A549 (cell line): ENCODE measurements around the gene GNA15. TPM values are rescaled to one million over a fixed set of nuclear protein-coding genes. Genes with fewer than 3 reads are reported as not detected.
A peak's percentile ranks its signal among the peaks of the same experiment; 100 is the strongest.

Experiments
- ATAC-seq, 2 experiments: fragments of 200-7000 bp in 1 of 2; fragments of >200 bp in 1 of 2; cut with Nextera tagmentation in 1 of 2; cut with Tn5 transposase in 1 of 2; 3 replicates each; pipeline versions ENCODE4 v1.8.0 to v1.9.1; 2018 to 2020; ENCODE audit warnings: mild to moderate bottlenecking in 1 of 2, moderate library complexity in 1 of 2
- CTCF ChIA-PET: fragments of 300-600 bp; sonication (Branson Sonifier 250); formaldehyde crosslinking; extraction: SDS; loops from one replicate; lab custom pipeline; 2021; ENCODE audit warnings: antibody characterized with exemption, inconsistent platforms; lab: Yijun Ruan, JAX
- POLR2A ChIA-PET: fragments of 350-600 bp; formaldehyde crosslinking; extraction: SDS; loops from one replicate; lab custom pipeline; 2021; ENCODE audit warnings: antibody characterized with exemption, inconsistent platforms; lab: Yijun Ruan, JAX
- DNase-seq, 2 experiments: peaks; one replicate each; pipeline versions ENCODE4 v3.0.0 to v3.0.0-alpha.2; 2011 to 2016; ENCODE audit warnings: low read depth in 1 of 2, low spot score in 1 of 2
- FAIRE-seq: peaks from 2 replicates; lab custom pipeline; 2011; peaks lifted over from hg19 to GRCh38; lab: Jason Lieb, UNC
- H3K27ac ChIP-seq, 2 experiments: fragments of >200 bp; sonication (Bioruptor Twin); formaldehyde crosslinking; 3 replicates each; pipeline ENCODE4 v1.5.1; 2016 to 2017
- H3K4me1 ChIP-seq: fragments of >200 bp; sonication (Bioruptor Twin); formaldehyde crosslinking; 3 replicates; pipeline ENCODE4 v1.6.1; 2016
- H3K4me2 ChIP-seq: fragments of >200 bp; sonication (Bioruptor Twin); formaldehyde crosslinking; 3 replicates; pipeline ENCODE4 v1.6.1; 2016
- H3K4me3 ChIP-seq: fragments of >200 bp; sonication (Bioruptor Twin); formaldehyde crosslinking; 3 replicates; pipeline ENCODE4 v1.5.1; 2016
- H3K9me3 ChIP-seq: fragments of >200 bp; sonication (Bioruptor Twin); formaldehyde crosslinking; 3 replicates; pipeline ENCODE4 v1.6.1; 2016
- CBX2 ChIP-seq: fragments of 200-600 bp; sonication (generic); IDR thresholded peaks from 2 replicates; pipeline ENCODE4 v1.6.1; 2016; ENCODE audit warnings: low read depth, mild to moderate bottlenecking, borderline replicate concordance
- CBX8 ChIP-seq: fragments of 200-600 bp; sonication (generic); IDR thresholded peaks from 2 replicates; pipeline ENCODE4 v1.6.1; 2016
- CTCF ChIP-seq: fragments of >200 bp; sonication (Bioruptor Twin); formaldehyde crosslinking; IDR thresholded peaks from 3 replicates; pipeline ENCODE4 v1.5.1; 2016
- E2F6 ChIP-seq: IDR thresholded peaks from 2 replicates; pipeline ENCODE4 v1.6.1; 2012; ENCODE audit warnings: low read depth, borderline replicate concordance
- EHMT2 ChIP-seq: fragments of 200-600 bp; sonication (generic); IDR thresholded peaks from 2 replicates; pipeline ENCODE4 v1.6.1; 2016; ENCODE audit warnings: antibody characterized with exemption, low read depth, mild to moderate bottlenecking, moderate library complexity
- EP300 ChIP-seq, 2 experiments: fragments of >200 bp; sonication (Bioruptor Twin); formaldehyde crosslinking; IDR thresholded peaks; 2 replicates in 1 of 2; 3 replicates in 1 of 2; pipeline ENCODE4 v1.6.1; 2016 to 2017
- ESRRA ChIP-seq: fragments of 150-350 bp; IDR thresholded peaks from 2 replicates; pipeline ENCODE4 v1.6.1; 2014; ENCODE audit warnings: mild to moderate bottlenecking, low read length, borderline replicate concordance
- FOSL2 ChIP-seq, 2 experiments: fragments of 450-650 bp in 1 of 2; fragments of >200 bp in 1 of 2; sonication (Bioruptor Twin) in 1 of 2; formaldehyde crosslinking; IDR thresholded peaks; 2 replicates each; pipeline versions ENCODE4 v1.5.0 to v1.6.1; 2016 to 2020; ENCODE audit warnings: mild to moderate bottlenecking in 1 of 2, moderate library complexity in 1 of 2
- HDAC2 ChIP-seq: fragments of 200-600 bp; sonication (generic); IDR thresholded peaks from 2 replicates; pipeline ENCODE4 v1.6.1; 2016
- HOXA7 ChIP-seq: fragments of 250-450 bp; sonication (Bioruptor Pico); IDR thresholded peaks from 2 replicates; pipeline ENCODE4 v1.5.0; 2020; ENCODE audit warnings: mild to moderate bottlenecking, moderate library complexity
- HOXB13 ChIP-seq: fragments of 250-450 bp; sonication (Bioruptor Pico); IDR thresholded peaks from 2 replicates; pipeline ENCODE4 v1.5.0; 2020; ENCODE audit warnings: low read depth, mild to moderate bottlenecking, moderate library complexity
- JUN ChIP-seq, 2 experiments: fragments of >200 bp; sonication (Bioruptor Twin); formaldehyde crosslinking; IDR thresholded peaks; 2 replicates in 1 of 2; 3 replicates in 1 of 2; pipeline ENCODE4 v1.6.1; 2016 to 2017
- MAX ChIP-seq: IDR thresholded peaks from 2 replicates; pipeline ENCODE4 v1.6.1; 2012
- MAZ ChIP-seq: fragments of 150-350 bp; IDR thresholded peaks from 2 replicates; pipeline ENCODE4 v1.6.1; 2014; ENCODE audit warnings: antibody characterized with exemption, low read depth, low read length, borderline replicate concordance
- MYC ChIP-seq: IDR thresholded peaks from 2 replicates; pipeline ENCODE4 v1.6.1; 2012; ENCODE audit warnings: mild to moderate bottlenecking, inconsistent platforms, low read length, improper control_type of control experiment, borderline replicate concordance
- NPAS2 ChIP-seq: fragments of 250-450 bp; sonication (Bioruptor Pico); IDR thresholded peaks from 2 replicates; pipeline ENCODE4 v1.8.0; 2022; ENCODE audit warnings: mild to moderate bottlenecking, moderate library complexity, borderline replicate concordance
- PHF8 ChIP-seq: fragments of 200-600 bp; sonication (generic); IDR thresholded peaks from 2 replicates; pipeline ENCODE4 v1.6.1; 2016; ENCODE audit warnings: low read depth, mild to moderate bottlenecking, antibody characterized with exemption, moderate library complexity, borderline replicate concordance
- POLR2A ChIP-seq: IDR thresholded peaks from 2 replicates; pipeline ENCODE4 v1.6.1; 2012; ENCODE audit warnings: mild to moderate bottlenecking, low read length
- POLR2AphosphoS2 ChIP-seq: conservative IDR thresholded peaks from 2 replicates; pipeline ENCODE4 v1.6.1; 2012; ENCODE audit warnings: low read length, improper control_type of control experiment, inconsistent platforms
- RARB ChIP-seq: fragments of 250-450 bp; sonication (Bioruptor Pico); IDR thresholded peaks from 2 replicates; pipeline ENCODE4 v1.8.0; 2021; ENCODE audit warnings: mild to moderate bottlenecking, moderate library complexity
- REST ChIP-seq: fragments of 200-600 bp; sonication (generic); IDR thresholded peaks from 2 replicates; pipeline ENCODE4 v1.6.1; 2016; ENCODE audit warnings: antibody characterized with exemption, mild to moderate bottlenecking, moderate library complexity
- RFX5 ChIP-seq: fragments of 450-650 bp; IDR thresholded peaks from 2 replicates; pipeline ENCODE4 v1.7.1; 2014; ENCODE audit warnings: antibody characterized with exemption, mild to moderate bottlenecking, moderate library complexity
- TFCP2L1 ChIP-seq: fragments of 250-450 bp; sonication (Bioruptor Pico); IDR thresholded peaks from 2 replicates; pipeline ENCODE4 v1.5.0; 2021; ENCODE audit warnings: mild to moderate bottlenecking
- ZC3H11A ChIP-seq: fragments of 450-650 bp; IDR thresholded peaks from 2 replicates; pipeline ENCODE4 v1.6.1; 2014; ENCODE audit warnings: antibody characterized with exemption, mild to moderate bottlenecking
- ZSCAN20 ChIP-seq: fragments of 250-450 bp; sonication (Bioruptor Pico); IDR thresholded peaks from 2 replicates; pipeline ENCODE4 v1.8.0; 2022; ENCODE audit warnings: mild to moderate bottlenecking, moderate library complexity
- WGBS: methylation state at CpG from one replicate; pipeline ENCODE4 v1.1.6; 2017; ENCODE audit errors: missing lambda C conversion rate; 5-methylcytosine and 5-hydroxymethylcytosine counted together
- polyA plus RNA-seq, 4 experiments: library from polyadenylated mRNA; depleted of rRNA in 3 of 4; stranded (reverse); fragments of >200 nt; fragmentation: RNase III in 1 of 4; extraction: RNeasy Plus Mini Kit Qiagen cat#74134 plus additional on column Dnase treatment in 1 of 4; gene quantifications; 2 replicates in 3 of 4; 3 replicates in 1 of 4; pipeline ENCODE4 v1.2.3, GENCODE V29; 2011 to 2017

The GNA15 gene
- polyA plus RNA-seq, 2 of the 4 experiments (the other 2 are of a cell fraction), result 0.06 TPM; not detected in 1

GRCh38 chr19:3210347-3211017 is 74.6 kb downstream of the GNA15 start (continued):
- TF ChIP-seq REST (no peak), MAX (no peak), ZSCAN20 (CRISPR knock-in tag) (no peak), FOSL2 (IDR thresholded peaks at IDR 0.05) (no peak), FOSL2 (CRISPR knock-in tag; IDR thresholded peaks at IDR 0.05) (0 out of 2 replicates have a peak, but pooled peaks have one; percentile 18), EP300 (IDR thresholded peaks at IDR 0.05) (no peak), E2F6 (no peak), RARB (CRISPR knock-in tag) (no peak), ZC3H11A (no peak), EHMT2 (no peak), HOXB13 (CRISPR knock-in tag) (no peak), NPAS2 (CRISPR knock-in tag) (no peak), ESRRA (no peak), RFX5 (no peak), CBX2 (no peak)

GRCh38 chr19:3211191-3211590 is 75.4 kb downstream of the GNA15 start:
- no peaks in the 10 kb centered on the region for H3K4me1 ChIP-seq
- no peak for FAIRE-seq
- POLR2A ChIA-PET, result no interaction called here
- TF ChIP-seq PHF8, result no peak
- TF ChIP-seq MAX, result no peak
- no peak for TF ChIP-seq NPAS2 (CRISPR knock-in tag)
- TF ChIP-seq MYC, result no peak
- TF ChIP-seq FOSL2 (IDR thresholded peaks at IDR 0.05), result no peak
- no peak for TF ChIP-seq FOSL2 (CRISPR knock-in tag; IDR thresholded peaks at IDR 0.05)
- TF ChIP-seq HDAC2, result no peak
- TF ChIP-seq E2F6, result no peak
- no peak for TF ChIP-seq CTCF
- no peak for TF ChIP-seq MAZ
- no peak for TF ChIP-seq JUN (IDR thresholded peaks at IDR 0.05)
- TF ChIP-seq ZSCAN20 (CRISPR knock-in tag), result no peak
- no peak for TF ChIP-seq POLR2A
- TF ChIP-seq HOXA7 (CRISPR knock-in tag), result no peak
- no peak for TF ChIP-seq TFCP2L1 (CRISPR knock-in tag)
- no peak for TF ChIP-seq RFX5
- no peak for TF ChIP-seq CBX8
- no peak for TF ChIP-seq POLR2AphosphoS2
- TF ChIP-seq, all 56 proteins: peak for 0
- Histone ChIP-seq H3K4me2 (no peak overlapping the region), H3K9me3 (no peaks in the 10 kb centered on the region), H3K27ac (no peak overlapping the region), H3K4me3 (no peak overlapping the region)
- DNase-seq (no peak), ATAC-seq (no peak; a peak in 2 of 6 replicates)
- CTCF ChIA-PET, result interaction anchor here (0.6 to 3.7 kb wide), 8 partner anchors 10 to 380 kb away, joined by 3 to 13 read pairs (median 4); partner anchors contain the start of gene CELF5
- 95% methylated on average over 5 of the region's 12 CpGs for WGBS
